Erythroblast (primary cell): Measurements from ENCODE around the gene PIAS4.

ENCODE experiments used
- GATA1 ChIP-seq: IDR thresholded peaks from 2 replicates; pipeline ENCODE4 v1.6.1; 2011; ENCODE audit warnings: low read depth, mild to moderate bottlenecking, control low read depth, low read length, moderate library complexity
- POLR2A ChIP-seq: IDR thresholded peaks from 2 replicates; pipeline ENCODE4 v1.6.1; 2011; ENCODE audit warnings: mild to moderate bottlenecking, low read length

- TF ChIP-seq POLR2A (no peak), GATA1 (no peak)
Measured at GRCh38 chr19:3995607-3996006, 11.9 kb upstream of the PIAS4 start.
